ENCODE data around the gene DPP6. TPM values are rescaled to one million over a fixed set of nuclear protein-coding genes. Genes with fewer than 3 reads are reported as not detected.

DPP6 gene
- total and polyA plus RNA-seq, 2 of the 8 experiments (the other 6 are each of a cell fraction or from before 2014, with no cell fraction given) = 4.7 to 6.8 TPM

DNA sequence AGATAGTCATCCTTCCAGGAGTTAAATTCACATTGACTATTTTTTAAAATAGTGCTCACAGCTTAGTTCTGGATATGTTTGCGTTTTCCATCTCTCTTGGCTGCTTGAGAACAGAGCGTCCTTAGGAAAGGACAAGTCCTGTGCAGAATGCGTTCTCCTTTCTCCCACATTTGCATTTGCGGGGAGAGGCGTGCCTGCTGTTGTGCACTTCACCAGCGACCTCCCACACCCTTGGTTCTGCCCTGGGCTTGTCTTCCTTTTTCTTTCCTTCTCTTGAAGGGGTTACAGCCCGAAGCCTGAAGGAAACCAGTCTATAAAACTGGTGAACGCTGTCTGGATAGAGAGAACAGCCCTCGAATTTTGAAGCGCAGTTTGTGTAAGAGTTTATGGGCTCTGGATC is 367.1 kb downstream of the DPP6 start (continued):
- no peak for TF ChIP-seq CHD7 (IDR thresholded peaks at IDR 0.05; ENCODE audit: insufficient replicate concordance, low read length)
- TF ChIP-seq, protein P1, sequence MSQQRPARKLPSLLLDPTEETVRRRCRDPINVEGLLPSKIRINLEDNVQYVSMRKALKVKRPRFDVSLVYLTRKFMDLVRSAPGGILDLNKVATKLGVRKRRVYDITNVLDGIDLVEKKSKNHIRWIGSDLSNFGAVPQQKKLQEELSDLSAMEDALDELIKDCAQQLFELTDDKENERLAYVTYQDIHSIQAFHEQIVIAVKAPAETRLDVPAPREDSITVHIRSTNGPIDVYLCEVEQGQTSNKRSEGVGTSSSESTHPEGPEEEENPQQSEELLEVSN (IDR thresholded peaks at IDR 0.05) = no peak
- no peak for TF ChIP-seq RFX5 (IDR thresholded peaks at IDR 0.05; ENCODE audit: borderline replicate concordance, low read depth, low read length)
- no peak for TF ChIP-seq NANOG (IDR thresholded peaks at IDR 0.05; ENCODE audit: insufficient read depth, low read depth, low read length, poor library complexity, severe bottlenecking)
